Keratinocyte (primary cell): Measurements from ENCODE around the gene TFB1M.

Experiments used
- EZH2 ChIP-seq: IDR thresholded peaks from one replicate; pipeline ENCODE4 v1.6.1; 2012; ENCODE audit warnings: inconsistent platforms, mild to moderate bottlenecking, low read length, moderate library complexity
- TF ChIP-seq, protein P1 (sequence below), 3 experiments: IDR thresholded peaks in 1 of 3; conservative IDR thresholded peaks in 1 of 3; optimal IDR thresholded peaks in 1 of 3; 2 replicates in 2 of 3; 3 replicates in 1 of 3; pipeline versions ENCODE3 to v1.5.1; 2011; ENCODE audit warnings: low read length in 3 of 3, mild to moderate bottlenecking in 3 of 3, moderate library complexity in 2 of 3, control low read depth in 1 of 3, inconsistent platforms in 1 of 3; ENCODE audit not compliant: insufficient read depth in 2 of 3; ENCODE audit errors: extremely low read depth in 1 of 3

DNA sequence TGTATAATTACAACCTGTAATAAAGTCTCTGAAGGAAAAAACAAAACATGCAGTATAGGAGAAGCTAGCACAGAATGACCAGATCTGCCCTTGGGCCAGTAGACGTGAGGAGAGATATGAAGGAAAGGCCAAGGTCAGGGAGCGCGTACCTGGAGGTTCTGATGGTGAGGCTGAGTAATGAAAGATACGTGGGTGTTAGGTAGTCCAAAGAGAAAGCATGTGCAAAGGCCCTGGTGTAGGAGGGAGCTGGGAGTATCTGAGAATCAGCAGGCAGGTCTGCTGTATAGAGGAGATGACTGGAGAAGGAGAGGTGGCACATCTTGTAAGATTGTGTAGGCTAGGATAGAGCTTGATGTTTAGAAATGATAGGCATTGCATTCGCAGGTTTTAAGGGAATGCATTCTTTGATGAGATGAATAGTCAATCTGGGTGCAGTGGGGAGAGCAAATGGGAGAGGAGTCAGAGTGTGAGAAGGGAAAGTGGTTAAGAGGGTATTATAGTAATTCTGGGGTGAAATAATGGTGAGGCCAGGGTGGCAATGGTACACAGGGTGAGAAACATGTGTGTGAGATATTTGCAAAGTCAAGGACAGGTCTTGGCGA lies 15.9 kb upstream of the TFB1M start:
- no peak for TF ChIP-seq EZH2
- TF ChIP-seq, protein P1, sequence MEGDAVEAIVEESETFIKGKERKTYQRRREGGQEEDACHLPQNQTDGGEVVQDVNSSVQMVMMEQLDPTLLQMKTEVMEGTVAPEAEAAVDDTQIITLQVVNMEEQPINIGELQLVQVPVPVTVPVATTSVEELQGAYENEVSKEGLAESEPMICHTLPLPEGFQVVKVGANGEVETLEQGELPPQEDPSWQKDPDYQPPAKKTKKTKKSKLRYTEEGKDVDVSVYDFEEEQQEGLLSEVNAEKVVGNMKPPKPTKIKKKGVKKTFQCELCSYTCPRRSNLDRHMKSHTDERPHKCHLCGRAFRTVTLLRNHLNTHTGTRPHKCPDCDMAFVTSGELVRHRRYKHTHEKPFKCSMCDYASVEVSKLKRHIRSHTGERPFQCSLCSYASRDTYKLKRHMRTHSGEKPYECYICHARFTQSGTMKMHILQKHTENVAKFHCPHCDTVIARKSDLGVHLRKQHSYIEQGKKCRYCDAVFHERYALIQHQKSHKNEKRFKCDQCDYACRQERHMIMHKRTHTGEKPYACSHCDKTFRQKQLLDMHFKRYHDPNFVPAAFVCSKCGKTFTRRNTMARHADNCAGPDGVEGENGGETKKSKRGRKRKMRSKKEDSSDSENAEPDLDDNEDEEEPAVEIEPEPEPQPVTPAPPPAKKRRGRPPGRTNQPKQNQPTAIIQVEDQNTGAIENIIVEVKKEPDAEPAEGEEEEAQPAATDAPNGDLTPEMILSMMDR (optimal IDR thresholded peaks at IDR 0.05 in 1 of 3, IDR thresholded peaks at IDR 0.05 in 1 of 3, conservative IDR thresholded peaks at IDR 0.05 in 1 of 3; ENCODE audit: extremely low read depth in 1 of 3, insufficient read depth in 2 of 3, low read length in 3 of 3), result no peak
